H9 (cell line): ENCODE results near the gene FLOT2. TPM values are rescaled to one million over a fixed set of nuclear protein-coding genes. Genes with fewer than 3 reads are reported as not detected.

ENCODE experiments used
- DNase-seq: peaks from one replicate; pipeline ENCODE4 v3.0.0-alpha.2; 2017
- H2AFZ ChIP-seq: one replicate; pipeline ENCODE4 v1.6.1; 2013; ENCODE audit warnings: mild to moderate bottlenecking, low read length, control low read depth, moderate library complexity
- H2AK5ac ChIP-seq: 2 replicates; pipeline ENCODE4 v1.6.1; 2013; ENCODE audit warnings: low read length, control low read depth, mixed read lengths; ENCODE audit not compliant: insufficient read length
- H2BK120ac ChIP-seq: one replicate; pipeline ENCODE4 v1.6.1; 2013; ENCODE audit warnings: low read depth, mild to moderate bottlenecking, low read length, control low read depth, inconsistent platforms; ENCODE audit not compliant: poor library complexity, severe bottlenecking
- H2BK12ac ChIP-seq: 2 replicates; pipeline ENCODE4 v1.6.1; 2013; ENCODE audit warnings: low read length, control low read depth, mixed read lengths, low read depth; ENCODE audit not compliant: insufficient read length
- H2BK15ac ChIP-seq: 2 replicates; pipeline ENCODE4 v1.6.1; 2013; ENCODE audit warnings: low read depth, low read length, control low read depth
- H2BK20ac ChIP-seq: one replicate; pipeline ENCODE4 v1.6.1; 2013; ENCODE audit warnings: low read depth, mild to moderate bottlenecking, low read length, control low read depth, inconsistent platforms; ENCODE audit not compliant: poor library complexity, severe bottlenecking
- H2BK5ac ChIP-seq: 2 replicates; pipeline ENCODE4 v1.6.1; 2013; ENCODE audit warnings: low read length, control low read depth, mixed read lengths; ENCODE audit not compliant: insufficient read length
- H3K14ac ChIP-seq: 2 replicates; pipeline ENCODE4 v1.6.1; 2013; ENCODE audit warnings: low read length, control low read depth; ENCODE audit not compliant: insufficient read depth
- H3K18ac ChIP-seq: 2 replicates; pipeline ENCODE4 v1.6.1; 2013; ENCODE audit warnings: low read depth, mild to moderate bottlenecking, mixed read lengths, low read length, control low read depth; ENCODE audit not compliant: insufficient read length
- H3K23ac ChIP-seq: 2 replicates; pipeline ENCODE4 v1.6.1; 2013; ENCODE audit warnings: low read length, control low read depth, mixed read lengths, low read depth; ENCODE audit not compliant: insufficient read length
- H3K23me2 ChIP-seq: 2 replicates; pipeline ENCODE4 v1.6.1; 2013; ENCODE audit warnings: low read depth, mild to moderate bottlenecking, mixed read lengths, low read length, control low read depth; ENCODE audit not compliant: insufficient read length, poor library complexity, severe bottlenecking
- H3K27ac ChIP-seq: 2 replicates; pipeline ENCODE4 v1.5.1; 2013; ENCODE audit warnings: low read length, control low read depth, mixed read lengths, low read depth; ENCODE audit not compliant: insufficient read length
- H3K27me3 ChIP-seq: 2 replicates; pipeline ENCODE4 v1.6.1; 2013; ENCODE audit warnings: low read length, control low read depth, inconsistent platforms; ENCODE audit not compliant: insufficient read depth
- H3K4ac ChIP-seq: 2 replicates; pipeline ENCODE4 v1.6.1; 2013; ENCODE audit warnings: low read depth, mild to moderate bottlenecking, control low read depth, inconsistent platforms, low read length, moderate library complexity
- H3K4me1 ChIP-seq: 2 replicates; pipeline ENCODE4 v1.6.1; 2013; ENCODE audit warnings: low read length, control low read depth, inconsistent platforms; ENCODE audit not compliant: insufficient read depth
- H3K4me2 ChIP-seq: 2 replicates; pipeline ENCODE4 v1.6.1; 2013; ENCODE audit warnings: low read length, control low read depth, mixed read lengths; ENCODE audit not compliant: insufficient read length, insufficient read depth
- H3K56ac ChIP-seq: 2 replicates; pipeline ENCODE4 v1.6.1; 2013; ENCODE audit warnings: low read depth, mild to moderate bottlenecking, mixed read lengths, low read length, control low read depth; ENCODE audit not compliant: insufficient read length
- H3K79me1 ChIP-seq: 2 replicates; pipeline ENCODE4 v1.6.1; 2013; ENCODE audit warnings: low read depth, mild to moderate bottlenecking, moderate library complexity, low read length, control low read depth, inconsistent platforms; ENCODE audit not compliant: insufficient read depth, poor library complexity, severe bottlenecking
- H3K79me2 ChIP-seq: 2 replicates; pipeline ENCODE4 v1.6.1; 2013; ENCODE audit warnings: low read length, control low read depth, inconsistent platforms; ENCODE audit not compliant: insufficient read depth
- H3K9ac ChIP-seq: 2 replicates; pipeline ENCODE4 v1.6.1; 2013; ENCODE audit warnings: low read length, control low read depth, mixed read lengths; ENCODE audit not compliant: insufficient read length; ENCODE audit errors: extremely low read depth
- H3K9me3 ChIP-seq: one replicate; pipeline ENCODE4 v1.6.1; 2013; ENCODE audit warnings: low read depth, low read length, inconsistent platforms; ENCODE audit not compliant: control insufficient read depth
- H3T11ph ChIP-seq: one replicate; pipeline ENCODE4 v1.6.1; 2013; ENCODE audit warnings: mild to moderate bottlenecking, low read length, control low read depth, inconsistent platforms
- H4K20me1 ChIP-seq: one replicate; pipeline ENCODE4 v1.6.1; 2013; ENCODE audit not compliant: control insufficient read depth, insufficient read length, insufficient read depth
- H4K5ac ChIP-seq: 2 replicates; pipeline ENCODE4 v1.6.1; 2013; ENCODE audit warnings: low read depth, mild to moderate bottlenecking, mixed read lengths, low read length, control low read depth; ENCODE audit not compliant: insufficient read length
- H4K8ac ChIP-seq: replicated peaks from 2 replicates; pipeline ENCODE4 v1.6.1; 2013; ENCODE audit warnings: low read length, control low read depth, mixed read lengths, low read depth; ENCODE audit not compliant: insufficient read length
- H4K91ac ChIP-seq: 2 replicates; pipeline ENCODE4 v1.6.1; 2013; ENCODE audit warnings: low read depth, mild to moderate bottlenecking, moderate library complexity, mixed read lengths, low read length, control low read depth; ENCODE audit not compliant: insufficient read length
- H3K27ac Mint-ChIP-seq, 3 experiments: 2 replicates in 2 of 3; 3 replicates in 1 of 3; pipeline ENCODE4 v1.8.0; 2020 to 2021; ENCODE audit warnings: mixed read lengths in 3 of 3, mild to moderate bottlenecking in 1 of 3, moderate library complexity in 1 of 3
- H3K27me3 Mint-ChIP-seq: 2 replicates; pipeline ENCODE4 v1.8.0; 2021; ENCODE audit warnings: low read depth, mild to moderate bottlenecking, moderate library complexity, mixed read lengths
- H3K36me3 Mint-ChIP-seq, 3 experiments: 2 replicates in 2 of 3; 3 replicates in 1 of 3; pipeline ENCODE4 v1.8.0; 2020 to 2021; ENCODE audit warnings: low read depth in 3 of 3, mixed read lengths in 3 of 3; ENCODE audit not compliant: insufficient read depth in 1 of 3
- H3K4me1 Mint-ChIP-seq, 2 experiments: 2 replicates each; pipeline ENCODE4 v1.8.0; 2020; ENCODE audit warnings: mixed read lengths in 2 of 2
- H3K4me3 Mint-ChIP-seq, 2 experiments: 2 replicates in 1 of 2; 3 replicates in 1 of 2; pipeline ENCODE4 v1.8.0; 2020 to 2021; ENCODE audit warnings: mild to moderate bottlenecking in 2 of 2, mixed read lengths in 2 of 2, moderate library complexity in 1 of 2
- H3K9me3 Mint-ChIP-seq, 2 experiments: 2 replicates in 1 of 2; 3 replicates in 1 of 2; pipeline ENCODE4 v1.8.0; 2020; ENCODE audit warnings: mild to moderate bottlenecking in 2 of 2, mixed read lengths in 2 of 2, moderate library complexity in 1 of 2
- WGBS: extraction: QIAGEN DNeasy Blood & Tissue Kit; methylation state at CpG from one replicate; pipeline ENCODE4 v1.1.7; 2013; ENCODE audit warnings: missing lambda C conversion rate, low lambda C conversion rate, mixed read lengths; ENCODE audit not compliant: insufficient read length; ENCODE audit errors: extremely low coverage; 5-methylcytosine and 5-hydroxymethylcytosine counted together
- total RNA-seq: library from RNA; stranded (reverse); gene quantifications from 2 replicates; pipeline ENCODE4 v1.2.1, GENCODE V29; 2021
- TF ChIP-seq, protein P1 (sequence below): fragments of 200-600 bp; sonication (generic); conservative IDR thresholded peaks from 3 replicates; pipeline ENCODE4 v1.8.0; 2021; ENCODE audit warnings: antibody characterized with exemption, mild to moderate bottlenecking

FLOT2 gene
- total RNA-seq, 1 experiment from 2014 or later: 173 TPM

DNA sequence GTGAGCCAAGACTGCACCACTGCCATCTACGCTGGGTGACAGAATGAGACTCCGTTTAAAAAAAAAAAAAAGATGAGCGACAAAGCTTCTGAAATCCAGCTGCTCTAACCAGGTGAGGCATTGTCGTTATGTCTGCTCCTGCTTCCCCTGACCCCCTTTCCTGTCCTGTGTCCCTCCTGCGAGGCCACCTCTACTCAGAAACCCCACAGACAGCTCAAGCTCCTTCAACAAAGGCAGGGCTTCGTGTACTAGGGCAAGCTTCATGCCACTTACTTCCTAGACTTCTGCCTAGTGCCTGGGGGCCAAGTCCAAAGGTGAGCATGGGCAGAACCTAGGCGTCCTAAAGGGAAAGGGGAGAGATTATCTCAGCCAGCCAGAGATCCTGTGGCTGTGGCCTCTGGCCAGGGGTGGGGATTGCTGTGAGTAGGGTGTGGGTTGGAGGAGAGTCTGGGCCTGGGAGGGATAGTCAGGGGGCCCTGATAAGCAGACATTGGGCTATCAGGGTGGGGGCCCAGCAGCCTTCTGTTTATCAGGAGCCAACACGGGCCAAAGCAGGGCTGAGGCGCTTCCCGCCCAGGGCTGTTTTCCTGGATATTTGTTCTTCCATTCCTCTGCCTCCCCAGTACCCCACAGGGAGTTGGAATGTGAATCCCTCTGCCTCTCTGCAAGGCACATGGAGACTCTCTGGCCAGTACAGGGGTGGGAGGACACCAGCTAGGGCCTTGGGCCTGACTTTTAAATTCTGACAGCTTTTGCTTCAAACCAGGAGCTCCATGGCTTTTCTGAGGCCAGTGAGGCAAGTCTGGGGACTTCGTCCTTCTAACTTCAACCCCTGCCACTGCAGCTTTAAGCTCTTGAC is 32.3 kb downstream of the FLOT2 start:
- no peaks in the 10 kb centered on the region for H3K9me3 Mint-ChIP-seq
- Histone ChIP-seq H2BK120ac (no peak overlapping the region), H3K56ac (no peak overlapping the region), H4K8ac (no peak overlapping the region), H3K79me1 (no peaks in the 10 kb centered on the region), H3K9ac (no peak overlapping the region), H2BK15ac (0 out of 2 replicates have a peak overlapping the region, but pooled peaks have one; percentile 68), H3K4me1 (no peaks in the 10 kb centered on the region; the same call in 1 of the 2 replicates), H3K14ac (no peak overlapping the region), H3K27me3 (no peaks in the 10 kb centered on the region), H3K23ac (no peak overlapping the region), H4K91ac (no peak overlapping the region), H2AFZ (no peak overlapping the region), H3K27ac (no peak overlapping the region), H4K20me1 (no peaks in the 10 kb centered on the region), H3K9me3 (no peaks in the 10 kb centered on the region), H3K4me2 (no peak overlapping the region), H2BK12ac (no peak overlapping the region), H2BK20ac (no peak overlapping the region), H4K5ac (no peak overlapping the region), H2AK5ac (no peak overlapping the region), H2BK5ac (no peak overlapping the region), H3K4ac (no peak overlapping the region), H3K23me2 (peaks cover 3% of the 10 kb centered on the region), H3K18ac (no peak overlapping the region), H3T11ph (no peak overlapping the region), H3K79me2 (no peaks in the 10 kb centered on the region)
- peaks cover 6% of the 10 kb centered on the region for H3K27me3 Mint-ChIP-seq
- H3K27ac Mint-ChIP-seq: peak overlapping the region in 1 of 3 experiments; percentile 21; a peak in 2 of 7 replicates
- TF ChIP-seq, protein P1, sequence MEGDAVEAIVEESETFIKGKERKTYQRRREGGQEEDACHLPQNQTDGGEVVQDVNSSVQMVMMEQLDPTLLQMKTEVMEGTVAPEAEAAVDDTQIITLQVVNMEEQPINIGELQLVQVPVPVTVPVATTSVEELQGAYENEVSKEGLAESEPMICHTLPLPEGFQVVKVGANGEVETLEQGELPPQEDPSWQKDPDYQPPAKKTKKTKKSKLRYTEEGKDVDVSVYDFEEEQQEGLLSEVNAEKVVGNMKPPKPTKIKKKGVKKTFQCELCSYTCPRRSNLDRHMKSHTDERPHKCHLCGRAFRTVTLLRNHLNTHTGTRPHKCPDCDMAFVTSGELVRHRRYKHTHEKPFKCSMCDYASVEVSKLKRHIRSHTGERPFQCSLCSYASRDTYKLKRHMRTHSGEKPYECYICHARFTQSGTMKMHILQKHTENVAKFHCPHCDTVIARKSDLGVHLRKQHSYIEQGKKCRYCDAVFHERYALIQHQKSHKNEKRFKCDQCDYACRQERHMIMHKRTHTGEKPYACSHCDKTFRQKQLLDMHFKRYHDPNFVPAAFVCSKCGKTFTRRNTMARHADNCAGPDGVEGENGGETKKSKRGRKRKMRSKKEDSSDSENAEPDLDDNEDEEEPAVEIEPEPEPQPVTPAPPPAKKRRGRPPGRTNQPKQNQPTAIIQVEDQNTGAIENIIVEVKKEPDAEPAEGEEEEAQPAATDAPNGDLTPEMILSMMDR: no peak
- DNase-seq: no peak
- WGBS: no CpG with 5 or more reads among the region's 11 CpGs
- peaks cover 14 to 21% of the 10 kb centered on the region in 2 experiments for H3K4me1 Mint-ChIP-seq
- H3K4me3 Mint-ChIP-seq: no peak overlapping the region
- H3K36me3 Mint-ChIP-seq: peaks cover 5 to 11% (median 6%) of the 10 kb centered on the region in 3 experiments; a peak in 6 of 7 replicates
